ENCODE results near the gene FAM234A.

Gene FAM234A

DNA sequence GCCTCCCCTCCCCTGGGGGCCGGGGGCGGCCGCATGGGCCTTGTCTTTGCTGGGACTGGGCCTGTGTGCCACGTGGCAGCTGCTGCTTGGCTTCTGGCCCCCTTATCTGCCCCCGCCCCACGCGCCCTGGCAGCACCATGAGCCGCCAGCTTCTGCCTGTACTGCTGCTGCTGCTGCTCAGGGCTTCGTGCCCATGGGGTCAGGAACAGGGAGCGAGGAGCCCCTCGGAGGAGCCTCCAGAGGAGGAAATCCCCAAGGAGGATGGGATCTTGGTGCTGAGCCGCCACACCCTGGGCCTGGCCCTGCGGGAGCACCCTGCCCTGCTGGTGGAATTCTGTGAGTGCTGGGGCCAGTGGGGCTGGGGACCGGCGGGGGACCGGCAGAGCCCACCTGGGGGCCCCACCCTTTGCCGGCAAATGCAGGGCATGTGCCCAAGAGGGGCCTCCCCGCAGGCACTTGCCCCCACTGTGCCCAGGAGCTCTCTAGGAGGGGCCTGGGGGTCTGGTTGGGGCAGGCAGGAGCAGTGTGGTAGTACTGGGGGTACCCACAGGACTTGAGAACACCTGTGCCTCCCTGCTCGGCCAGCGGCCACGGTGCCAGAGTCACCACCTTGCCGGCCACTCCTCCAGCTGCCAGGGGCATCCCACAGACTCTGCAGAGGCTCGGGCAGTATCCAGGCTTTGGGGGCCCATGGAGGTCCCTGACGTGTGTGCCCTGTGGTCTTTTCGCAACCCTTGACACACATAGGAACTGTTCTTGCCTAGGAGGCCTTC is 48.6 kb downstream of the FAM234A start, which contains the start of gene PDIA2:
Gene PDIA2, plus strand, starts transcription at position 132 of the 773 bp plus-strand sequence. Its CDS starts 6 bp downstream, at position 138.
- DNase-seq = no peak

- no peak for DNase-seq
Observed at GRCh38 chr16:284204-285120, 49.8 kb downstream of the FAM234A start.

- DNase-seq = no peak
Observed at GRCh38 chr16:285146-286055, 50.8 kb downstream of the FAM234A start.

DNA sequence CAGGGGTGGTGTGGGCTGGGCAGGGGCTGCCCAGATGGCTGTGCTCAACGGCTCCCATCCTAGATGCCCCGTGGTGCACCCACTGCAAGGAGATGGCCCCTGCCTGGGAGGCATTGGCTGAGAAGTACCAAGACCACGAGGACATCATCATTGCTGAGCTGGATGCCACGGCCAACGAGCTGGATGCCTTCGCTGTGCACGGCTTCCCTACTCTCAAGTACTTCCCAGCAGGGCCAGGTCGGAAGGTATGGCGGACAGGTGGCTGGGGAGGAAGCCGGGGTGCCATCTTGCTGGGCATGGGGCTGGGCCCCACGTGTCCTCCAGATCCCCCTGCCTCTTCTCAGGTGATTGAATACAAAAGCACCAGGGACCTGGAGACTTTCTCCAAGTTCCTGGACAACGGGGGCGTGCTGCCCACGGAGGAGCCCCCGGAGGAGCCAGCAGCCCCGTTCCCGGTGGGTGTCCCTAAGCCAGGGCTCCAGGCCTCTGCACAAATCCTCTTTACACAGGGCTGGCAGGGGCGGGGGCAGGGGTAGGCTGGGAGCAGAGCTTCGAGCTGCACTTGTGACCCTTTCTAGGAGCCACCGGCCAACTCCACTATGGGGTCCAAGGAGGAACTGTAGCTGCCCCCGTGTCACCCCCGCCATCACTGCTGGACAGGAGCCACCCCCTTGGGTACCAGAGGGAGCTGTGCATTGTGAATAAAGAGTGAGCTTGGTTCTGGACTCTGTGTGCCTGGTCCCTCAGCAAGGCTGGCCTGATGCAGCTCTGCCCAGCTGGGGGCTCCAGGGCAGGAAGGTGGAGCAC is 52.1 kb downstream of the FAM234A start:
- DNase-seq = no peak

GRCh38 chr16:287298-287811 is 52.7 kb downstream of the FAM234A start:
- no peak for DNase-seq

GRCh38 chr16:287981-288920 is 53.6 kb downstream of the FAM234A start:
- DNase-seq = no peak

DNA sequence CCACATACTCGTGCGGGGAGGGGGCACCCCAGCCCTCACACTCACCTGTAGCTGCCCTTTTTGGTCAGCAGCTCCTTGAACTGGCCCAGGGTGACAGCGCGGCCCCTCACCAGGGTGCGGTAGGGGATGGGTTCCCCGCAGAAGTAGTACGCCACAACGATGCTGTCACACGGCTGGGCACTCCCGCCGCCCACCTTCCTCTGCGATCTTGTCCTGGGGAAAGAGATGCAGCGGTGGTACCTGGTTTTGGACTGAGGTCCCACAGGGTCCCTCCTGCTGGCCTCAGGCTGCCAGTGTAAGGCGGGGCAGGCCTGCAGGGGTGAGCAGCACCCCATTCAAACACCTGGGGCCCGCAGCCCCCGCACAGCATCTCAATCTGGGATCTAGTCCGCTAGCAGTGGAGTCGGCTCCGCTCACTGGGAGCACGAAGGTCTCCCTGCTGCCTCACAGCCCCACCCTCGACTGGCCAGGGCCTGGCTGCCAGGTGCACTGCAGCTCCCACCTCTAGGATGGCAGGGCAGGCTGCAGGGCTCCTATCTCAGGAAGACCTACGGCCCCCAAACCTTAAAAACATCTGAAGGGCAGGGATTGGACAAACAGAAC is 54.9 kb downstream of the FAM234A start:
- DNase-seq = no peak

DNA sequence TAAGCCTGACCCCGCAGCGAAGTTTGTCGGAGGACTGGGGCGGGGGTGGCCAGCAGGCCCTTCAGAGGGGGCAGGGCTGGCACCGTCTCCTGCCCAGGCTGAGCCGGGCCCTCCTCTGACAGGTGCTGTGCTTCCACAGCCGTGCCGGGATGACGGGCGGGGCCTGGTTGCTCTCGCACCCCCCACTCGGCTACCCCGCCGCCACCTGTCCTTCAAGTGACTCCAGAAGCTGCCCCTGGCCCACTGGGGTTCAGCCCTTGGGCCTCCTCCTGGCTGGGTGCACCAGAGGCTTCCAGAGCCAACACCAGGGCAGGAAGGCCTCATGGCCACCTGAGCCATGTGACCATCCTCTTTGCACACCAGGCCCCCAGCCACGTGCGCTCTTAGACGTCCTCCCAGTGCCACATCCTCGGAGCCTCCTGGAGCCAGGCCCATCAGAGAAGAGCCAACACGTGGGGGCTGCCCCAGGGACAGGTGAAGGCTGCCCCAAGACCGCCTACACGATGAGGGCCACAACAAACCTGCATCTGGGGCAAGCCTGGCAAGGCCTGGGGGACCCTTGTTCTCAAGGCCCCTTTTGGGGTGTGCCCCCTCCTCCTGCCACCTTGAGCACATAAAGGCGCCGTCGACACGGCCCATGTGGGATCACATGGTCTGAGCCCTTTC is 55.5 kb downstream of the FAM234A start:
- no peak for DNase-seq

DNA sequence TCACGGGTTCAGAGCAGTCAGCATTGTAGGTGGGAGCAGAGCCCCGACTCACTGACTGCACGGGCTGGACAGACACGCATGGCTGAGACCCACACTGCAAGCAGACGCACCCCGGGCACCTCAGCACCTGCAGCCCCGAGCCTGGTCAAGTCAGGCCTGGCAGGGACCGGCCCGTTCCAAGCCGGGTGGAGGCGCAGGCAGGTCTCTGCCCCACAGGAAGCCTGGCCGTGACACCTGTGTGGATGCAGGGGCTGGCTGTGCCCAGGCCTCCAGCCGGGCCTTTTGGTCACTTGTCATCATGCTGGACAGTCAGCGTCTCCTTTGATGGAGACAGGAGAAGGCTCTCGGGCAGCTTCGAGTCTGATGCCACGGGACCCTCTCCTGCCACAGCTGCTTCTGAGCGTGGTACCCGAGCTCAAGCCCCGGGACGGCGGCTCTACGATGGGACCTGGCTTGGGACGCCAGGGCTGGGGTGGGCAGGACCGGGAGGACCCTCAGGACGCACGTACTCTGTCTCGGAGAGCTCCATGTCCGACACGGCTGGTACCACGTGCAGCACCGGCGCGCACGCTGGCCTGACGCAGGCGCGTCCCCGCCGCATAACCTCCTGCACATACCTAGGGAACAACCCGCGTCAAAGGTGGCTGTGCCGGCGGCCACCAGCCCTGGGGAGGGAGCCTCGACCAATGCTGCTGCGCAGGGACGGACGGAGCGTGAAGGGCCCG is 56.2 kb downstream of the FAM234A start:
- no peak for DNase-seq

- no peak for DNase-seq
Observed at GRCh38 chr16:291539-291938, 56.9 kb downstream of the FAM234A start.

DNA sequence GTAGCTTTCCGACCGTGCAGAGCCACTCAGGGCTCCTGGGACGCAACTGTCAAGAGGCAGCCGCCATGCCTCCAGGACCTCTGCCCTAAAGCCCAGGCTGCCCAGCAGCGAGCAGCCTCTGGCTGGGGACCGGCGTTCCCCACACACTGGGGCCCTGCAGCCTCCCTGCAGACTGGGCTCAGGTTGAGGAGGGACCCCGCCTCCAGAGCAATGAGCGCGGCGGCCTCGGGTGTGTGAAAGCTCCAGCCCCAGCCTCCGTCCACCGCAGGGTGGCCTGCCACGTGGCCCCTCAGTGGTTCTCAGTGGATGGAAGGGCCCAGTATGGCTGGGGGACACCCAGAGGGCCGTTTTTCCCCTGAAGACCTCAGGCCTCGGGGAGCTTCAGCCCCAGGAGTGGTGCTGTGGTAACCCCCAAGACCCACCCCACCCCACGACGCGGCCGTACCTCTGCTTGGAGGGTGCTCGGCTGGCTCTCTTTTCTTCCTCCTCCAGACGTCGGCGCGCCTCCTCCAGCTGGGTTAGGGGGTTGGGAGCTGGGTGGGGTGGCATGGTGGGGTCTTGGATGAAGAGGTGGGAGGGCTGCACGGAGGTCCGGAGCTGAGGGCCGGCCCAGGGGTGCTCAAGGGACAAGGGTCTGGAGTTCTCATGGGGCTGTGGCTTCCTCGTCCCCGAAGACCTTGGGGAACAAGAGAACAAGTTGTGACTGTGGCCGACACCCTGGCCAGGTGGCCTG is 58.6 kb downstream of the FAM234A start:
- no peak for DNase-seq

GRCh38 chr16:296276-296675 is 61.7 kb downstream of the FAM234A start:
- DNase-seq = no peak

DNA sequence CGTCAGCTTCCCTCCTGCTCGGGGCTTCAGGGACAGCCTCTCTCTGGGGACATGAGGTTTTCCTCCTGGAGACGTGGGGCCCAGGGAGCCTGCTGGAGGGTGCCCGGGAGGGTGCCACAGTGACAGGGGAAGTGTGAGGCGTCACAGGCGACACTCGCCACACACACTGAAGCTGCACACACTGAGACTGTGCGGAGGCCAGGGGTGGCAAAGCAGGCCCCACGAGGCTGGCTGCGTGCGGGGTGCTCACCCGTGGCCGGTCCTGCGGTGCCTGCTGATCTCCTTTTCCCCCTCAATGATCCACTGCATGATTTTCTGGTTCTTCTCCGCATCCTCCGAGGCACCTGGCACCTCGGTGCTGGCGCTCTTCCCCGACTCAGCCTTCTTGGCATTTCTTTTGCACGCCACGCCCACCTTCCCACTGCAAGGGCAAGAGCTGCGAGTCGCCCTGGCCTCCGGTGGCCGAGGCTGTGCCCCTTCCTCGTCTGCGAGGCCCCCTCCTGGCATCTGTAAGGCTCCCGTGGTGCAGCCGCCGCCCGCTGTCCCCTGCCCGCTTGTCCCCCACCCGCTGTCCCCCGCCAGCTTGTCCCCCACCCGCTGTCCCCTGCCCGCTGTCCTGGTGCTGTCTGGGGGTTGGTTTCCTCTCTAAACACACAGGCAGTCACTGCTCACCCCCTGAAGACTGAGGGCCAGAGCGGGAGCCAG is 62.3 kb downstream of the FAM234A start:
- no peak for DNase-seq

- no peak for DNase-seq
Observed at GRCh38 chr16:297832-298231, 63.2 kb downstream of the FAM234A start.

DNA sequence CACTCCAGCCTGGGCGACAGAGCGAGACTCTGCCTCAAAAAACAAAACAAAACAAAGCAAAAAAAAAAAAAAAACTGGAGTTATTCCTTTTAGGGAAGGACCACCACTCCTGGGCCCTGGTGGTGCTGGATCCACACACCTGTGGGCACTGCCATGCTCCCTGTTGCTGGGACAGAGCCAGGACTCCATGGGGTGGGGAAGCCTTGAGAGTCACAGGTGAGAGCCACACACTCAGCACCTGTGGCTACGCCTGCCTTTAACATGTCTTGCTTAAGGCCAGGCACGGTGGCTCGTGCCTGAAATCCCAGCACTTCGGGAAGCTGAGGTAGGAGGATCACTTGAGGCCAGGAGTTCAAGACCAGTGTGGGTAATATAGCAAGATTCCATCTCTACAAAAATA is 66.6 kb downstream of the FAM234A start:
- DNase-seq = no peak

DNA sequence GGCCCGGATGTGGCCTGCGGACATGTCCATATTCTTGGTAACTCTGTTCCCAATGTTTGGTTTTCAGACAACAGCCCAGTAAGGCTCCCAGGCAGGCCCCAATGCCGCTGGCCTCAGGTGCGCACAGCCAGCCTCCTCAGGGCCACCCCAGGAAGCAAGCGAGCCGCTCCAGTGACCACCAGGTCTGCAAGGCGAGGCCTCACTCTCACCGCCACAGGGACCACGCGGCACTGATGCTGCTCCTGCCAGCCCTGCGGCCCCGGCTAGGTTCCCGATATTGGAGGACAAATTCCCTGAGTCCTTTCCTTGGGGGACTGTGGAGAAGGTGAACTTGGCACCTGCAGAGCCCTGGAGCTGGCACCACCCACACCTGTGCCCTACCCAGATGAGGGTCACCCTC is 67.3 kb downstream of the FAM234A start:
- DNase-seq = no peak

Measured in central memory CD4-positive, alpha-beta T cell (primary cell).